GM18520 (cell line): ENCODE measurements around the gene AMIGO2.

Source experiments
- ATAC-seq: cut with Tn5 transposase; IDR thresholded peaks from one replicate; pipeline ENCODE4 v1.9.1; 2021; ENCODE audit not compliant: unreplicated experiment

AMIGO2 gene

GRCh38 chr12:47099610-47100009 is 19.9 kb upstream of the AMIGO2 start:
- ATAC-seq = no peak

GRCh38 chr12:47098099-47098498 is 18.3 kb upstream of the AMIGO2 start:
- no peak for ATAC-seq

- ATAC-seq = no peak
These were observed 17.6 kb upstream of the AMIGO2 start for GRCh38 chr12:47097276-47097896.

GRCh38 chr12:47095446-47096236 is 15.9 kb upstream of the AMIGO2 start:
- no peak for ATAC-seq

GRCh38 chr12:47094804-47095203 is 15.0 kb upstream of the AMIGO2 start:
- ATAC-seq = no peak

GRCh38 chr12:47091009-47091408 is 11.2 kb upstream of the AMIGO2 start:
- ATAC-seq = no peak

GRCh38 chr12:47088021-47088944 is 8.5 kb upstream of the AMIGO2 start:
- ATAC-seq = no peak

- no peak for ATAC-seq
These were observed 7.4 kb upstream of the AMIGO2 start for GRCh38 chr12:47087088-47087688.

- no peak for ATAC-seq
These were observed 6.1 kb upstream of the AMIGO2 start for GRCh38 chr12:47085815-47086252.

GRCh38 chr12:47084172-47084571 is 4.4 kb upstream of the AMIGO2 start:
- no peak for ATAC-seq

- no peak for ATAC-seq
These were observed 3.2 kb upstream of the AMIGO2 start for GRCh38 chr12:47082796-47083621.

- no peak for ATAC-seq
These were observed 2.5 kb upstream of the AMIGO2 start for GRCh38 chr12:47082283-47082682.

- ATAC-seq = no peak
These were observed 1.2 kb upstream of the AMIGO2 start for GRCh38 chr12:47080725-47081502.

GRCh38 chr12:47079981-47080724 is 394 bp upstream of the AMIGO2 start:
- ATAC-seq = no peak

GRCh38 chr12:47078733-47079467 is 859 bp downstream of the AMIGO2 start:
- no peak for ATAC-seq

GRCh38 chr12:47078086-47078395 is 1.7 kb downstream of the AMIGO2 start:
- ATAC-seq = no peak

- ATAC-seq = no peak
These were observed 2.3 kb downstream of the AMIGO2 start for GRCh38 chr12:47077206-47078085.
